Measurements from ENCODE around the gene RASAL2.

DNA sequence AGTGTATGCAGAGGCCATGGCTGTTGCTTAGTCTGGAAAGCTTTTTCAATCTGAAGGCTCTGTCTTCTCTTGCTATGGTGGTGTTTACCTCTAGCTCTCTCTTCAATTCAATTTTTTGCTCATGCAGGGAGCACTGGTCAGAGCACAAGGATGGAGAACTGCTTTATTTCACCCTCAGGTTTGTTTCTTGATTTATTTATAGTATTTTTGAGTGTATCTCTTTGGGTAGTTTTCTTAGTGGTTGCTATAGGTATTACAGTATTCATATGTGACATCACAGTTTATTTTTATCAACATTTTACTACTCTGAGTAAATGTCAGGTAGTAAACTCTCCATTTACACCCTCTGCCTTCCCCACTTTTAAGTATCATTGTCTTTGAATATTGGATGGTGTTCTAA, 147.9 kb downstream of the RASAL2 start:
- no peak for TF ChIP-seq CEBPG (CRISPR knock-in tag; IDR thresholded peaks at IDR 0.05)
- no peak for TF ChIP-seq HINFP (CRISPR knock-in tag; IDR thresholded peaks at IDR 0.05; ENCODE audit: low read depth)
- TF ChIP-seq ZSCAN29 (CRISPR knock-in tag; conservative IDR thresholded peaks at IDR 0.05) = no peak
- TF ChIP-seq ZNF20 (CRISPR knock-in tag; IDR thresholded peaks at IDR 0.05) = no peak
- TF ChIP-seq, protein P1, sequence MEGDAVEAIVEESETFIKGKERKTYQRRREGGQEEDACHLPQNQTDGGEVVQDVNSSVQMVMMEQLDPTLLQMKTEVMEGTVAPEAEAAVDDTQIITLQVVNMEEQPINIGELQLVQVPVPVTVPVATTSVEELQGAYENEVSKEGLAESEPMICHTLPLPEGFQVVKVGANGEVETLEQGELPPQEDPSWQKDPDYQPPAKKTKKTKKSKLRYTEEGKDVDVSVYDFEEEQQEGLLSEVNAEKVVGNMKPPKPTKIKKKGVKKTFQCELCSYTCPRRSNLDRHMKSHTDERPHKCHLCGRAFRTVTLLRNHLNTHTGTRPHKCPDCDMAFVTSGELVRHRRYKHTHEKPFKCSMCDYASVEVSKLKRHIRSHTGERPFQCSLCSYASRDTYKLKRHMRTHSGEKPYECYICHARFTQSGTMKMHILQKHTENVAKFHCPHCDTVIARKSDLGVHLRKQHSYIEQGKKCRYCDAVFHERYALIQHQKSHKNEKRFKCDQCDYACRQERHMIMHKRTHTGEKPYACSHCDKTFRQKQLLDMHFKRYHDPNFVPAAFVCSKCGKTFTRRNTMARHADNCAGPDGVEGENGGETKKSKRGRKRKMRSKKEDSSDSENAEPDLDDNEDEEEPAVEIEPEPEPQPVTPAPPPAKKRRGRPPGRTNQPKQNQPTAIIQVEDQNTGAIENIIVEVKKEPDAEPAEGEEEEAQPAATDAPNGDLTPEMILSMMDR (CRISPR knock-in tag; IDR thresholded peaks at IDR 0.05) = no peak
- no peak for TF ChIP-seq NBN (conservative IDR thresholded peaks at IDR 0.05)

Measured in HepG2 (cell line).